Vagina (tissue), 2 donors: ENCODE results near the gene RPL19. TPM values are rescaled to one million over a fixed set of nuclear protein-coding genes. Genes with fewer than 3 reads are reported as not detected.

Experiments used
- DNase-seq, 2 donors: peaks; one replicate each; pipeline ENCODE4 v3.0.0-alpha.2; 2017; ENCODE audit errors: extremely low spot score in 2 of 2
- H3K27ac ChIP-seq: fragments of 200-600 bp; sonication (generic); one replicate; pipeline ENCODE4 v1.5.1; 2019
- H3K27me3 ChIP-seq: fragments of 200-600 bp; sonication (generic); one replicate; pipeline ENCODE4 v1.5.1; 2019
- H3K36me3 ChIP-seq, 2 donors: fragments of 200-600 bp; sonication (generic); one replicate each; pipeline ENCODE4 v1.5.1; 2017 to 2019
- H3K4me1 ChIP-seq: fragments of 200-600 bp; sonication (generic); one replicate; pipeline ENCODE4 v1.5.1; 2019
- H3K4me3 ChIP-seq, 2 donors: fragments of 200-600 bp; sonication (generic); 1 replicate in 1 of 2; 2 replicates in 1 of 2; pipeline ENCODE4 v1.5.1; 2016 to 2019
- H3K9me3 ChIP-seq: fragments of 200-600 bp; sonication (generic); one replicate; pipeline ENCODE4 v1.5.1; 2019
- CTCF ChIP-seq, 3 experiments: fragments of 450-650 bp in 2 of 3; fragments of 200-600 bp in 1 of 3; sonication (generic) in 1 of 3; IDR thresholded peaks; one replicate each; pipeline ENCODE4 v1.5.1; 2017 to 2019; ENCODE audit warnings: antibody characterized with exemption in 3 of 3, mild to moderate bottlenecking in 2 of 3, moderate library complexity in 2 of 3
- POLR2A ChIP-seq, 2 donors: fragments of 450-650 bp; IDR thresholded peaks; one replicate each; pipeline ENCODE4 v1.6.1; 2017; ENCODE audit warnings: antibody characterized with exemption in 2 of 2, mild to moderate bottlenecking in 2 of 2, moderate library complexity in 2 of 2
- POLR2AphosphoS5 ChIP-seq, 2 donors: sonication (generic); formaldehyde crosslinking; IDR thresholded peaks; one replicate each; pipeline ENCODE4 v1.9.0; 2017; ENCODE audit warnings: antibody characterized with exemption in 2 of 2, mild to moderate bottlenecking in 2 of 2, low read depth in 1 of 2; ENCODE audit not compliant: insufficient read depth in 1 of 2
- intact Hi-C: fragments of 100-400 bp; cut with DNase I; formaldehyde crosslinking; loops from one replicate; pipeline ENCODE4 v1.15.1; 2023
- total RNA-seq: library from RNA; depleted of rRNA; stranded (reverse); fragments of >200 nt; gene quantifications from one replicate; pipeline ENCODE4 v1.2.3, GENCODE V29; 2016

RPL19 gene
- total RNA-seq, 1 donor from 2014 or later, result 2,758 TPM

- intact Hi-C loops, result no loop called here
- H3K4me3 ChIP-seq, result no peak overlapping the region
- H3K9me3 ChIP-seq, result no peaks in the 10 kb centered on the region
- peaks cover 22% of the 10 kb centered on the region for H3K4me1 ChIP-seq
- no peak overlapping the region for H3K27ac ChIP-seq
- no peak for TF ChIP-seq POLR2A (IDR thresholded peaks at IDR 0.05)
- no peak for TF ChIP-seq POLR2AphosphoS5 (IDR thresholded peaks at IDR 0.05; ENCODE audit: insufficient read depth in 1 of 2, low read depth in 1 of 2)
- TF ChIP-seq CTCF (IDR thresholded peaks at IDR 0.05), result no peak
- H3K27me3 ChIP-seq, result no peaks in the 10 kb centered on the region
- DNase-seq, result no peak
- H3K36me3 ChIP-seq, result no peaks in the 10 kb centered on the region
These were observed 21.5 kb downstream of the RPL19 start for GRCh38 chr17:39221572-39221971.

GRCh38 chr17:39222151-39222550 lies 22.1 kb downstream of the RPL19 start:
- peaks cover 23% of the 10 kb centered on the region for H3K4me1 ChIP-seq
- no peaks in the 10 kb centered on the region for H3K36me3 ChIP-seq
- H3K4me3 ChIP-seq, result no peak overlapping the region
- H3K27ac ChIP-seq, result no peak overlapping the region
- no peaks in the 10 kb centered on the region for H3K27me3 ChIP-seq
- TF ChIP-seq POLR2A (IDR thresholded peaks at IDR 0.05), result no peak
- no peak for TF ChIP-seq CTCF (IDR thresholded peaks at IDR 0.05)
- no peak for TF ChIP-seq POLR2AphosphoS5 (IDR thresholded peaks at IDR 0.05; ENCODE audit: insufficient read depth in 1 of 2, low read depth in 1 of 2)
- intact Hi-C loops, result no loop called here
- no peak for DNase-seq
- no peaks in the 10 kb centered on the region for H3K9me3 ChIP-seq

GRCh38 chr17:39222866-39223834 lies 23.1 kb downstream of the RPL19 start:
- intact Hi-C loops, result no loop called here
- no peak overlapping the region for H3K27ac ChIP-seq
- no peak for DNase-seq
- TF ChIP-seq POLR2A (IDR thresholded peaks at IDR 0.05) (no peak), CTCF (IDR thresholded peaks at IDR 0.05) (no peak), POLR2AphosphoS5 (IDR thresholded peaks at IDR 0.05; ENCODE audit: insufficient read depth in 1 of 2, low read depth in 1 of 2) (no peak)
- no peaks in the 10 kb centered on the region for H3K36me3 ChIP-seq
- no peaks in the 10 kb centered on the region for H3K27me3 ChIP-seq
- no peaks in the 10 kb centered on the region for H3K9me3 ChIP-seq
- H3K4me1 ChIP-seq, result peaks cover 23% of the 10 kb centered on the region
- no peak overlapping the region for H3K4me3 ChIP-seq

- intact Hi-C loops, result no loop called here
- no peaks in the 10 kb centered on the region for H3K36me3 ChIP-seq
- peaks cover 23% of the 10 kb centered on the region for H3K4me1 ChIP-seq
- no peak overlapping the region for H3K27ac ChIP-seq
- no peaks in the 10 kb centered on the region for H3K9me3 ChIP-seq
- TF ChIP-seq CTCF (IDR thresholded peaks at IDR 0.05) (no peak), POLR2AphosphoS5 (IDR thresholded peaks at IDR 0.05; ENCODE audit: insufficient read depth in 1 of 2, low read depth in 1 of 2) (no peak)
- no peaks in the 10 kb centered on the region for H3K27me3 ChIP-seq
- no peak for DNase-seq
- H3K4me3 ChIP-seq, result peak overlapping the region in 1 of 2 donors; percentile 51
These were observed 24.1 kb downstream of the RPL19 start for GRCh38 chr17:39223907-39224777.
